ENCODE data around the gene GALNT1. TPM values are rescaled to one million over a fixed set of nuclear protein-coding genes. Genes with fewer than 3 reads are reported as not detected.

GALNT1 gene
- total and polyA plus RNA-seq, 3 donors from 2014 or later, result 27.3 to 67.0 (median 55.7) TPM

DNA sequence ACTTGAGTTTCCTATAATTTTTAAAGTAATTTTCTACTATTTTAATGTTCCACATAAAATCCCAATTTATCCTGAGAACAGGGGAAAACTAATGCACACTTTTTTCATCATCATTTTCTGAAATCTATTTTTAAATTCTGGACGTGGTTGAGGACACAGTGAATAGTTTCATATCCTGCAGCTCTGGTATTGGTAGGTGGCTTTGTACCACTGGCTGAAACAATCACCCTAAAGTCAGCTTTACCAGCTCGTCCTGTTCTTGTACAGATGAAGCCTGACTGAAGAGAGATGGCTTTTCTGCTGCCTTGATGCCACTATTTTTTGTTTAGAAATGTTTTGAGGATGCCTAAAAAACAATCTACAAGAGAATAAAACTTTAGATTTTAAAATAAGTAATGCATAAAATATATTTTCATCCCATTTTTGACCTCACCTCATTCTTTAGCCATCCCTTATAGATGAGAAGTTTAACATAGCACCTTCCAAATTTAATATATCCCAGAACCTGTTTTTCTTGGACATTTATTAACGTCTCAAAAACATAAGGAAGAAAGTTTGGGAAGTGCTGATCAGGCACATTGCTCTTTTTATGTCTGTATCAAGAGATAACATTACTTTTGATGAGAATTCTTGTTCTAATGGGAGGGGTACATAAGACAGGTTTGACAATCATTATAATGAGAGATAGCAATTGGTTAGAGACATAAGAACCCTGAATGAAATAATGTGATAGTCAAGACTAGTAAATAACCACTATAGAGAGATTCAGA lies 80.9 kb downstream of the GALNT1 start:
- Histone ChIP-seq H3K4me3 (no peak overlapping the region), H3K36me3 (ENCODE audit: low read depth, missing control alignments) (no peaks in the 10 kb centered on the region), H3K9me3 (no peaks in the 10 kb centered on the region), H3K27ac (no peak overlapping the region), H3K27me3 (no peaks in the 10 kb centered on the region), H3K4me1 (no peaks in the 10 kb centered on the region)
- intact Hi-C loops (cut with DNase I; ENCODE audit: low total_unique reads), result no loop called here
- no peak for DNase-seq
- 55 to 70% methylated on average over 3 of the region's 3 CpGs for WGBS, 2 donors
- no peak for TF ChIP-seq POLR2A (IDR thresholded peaks at IDR 0.05)
- TF ChIP-seq, protein P1, sequence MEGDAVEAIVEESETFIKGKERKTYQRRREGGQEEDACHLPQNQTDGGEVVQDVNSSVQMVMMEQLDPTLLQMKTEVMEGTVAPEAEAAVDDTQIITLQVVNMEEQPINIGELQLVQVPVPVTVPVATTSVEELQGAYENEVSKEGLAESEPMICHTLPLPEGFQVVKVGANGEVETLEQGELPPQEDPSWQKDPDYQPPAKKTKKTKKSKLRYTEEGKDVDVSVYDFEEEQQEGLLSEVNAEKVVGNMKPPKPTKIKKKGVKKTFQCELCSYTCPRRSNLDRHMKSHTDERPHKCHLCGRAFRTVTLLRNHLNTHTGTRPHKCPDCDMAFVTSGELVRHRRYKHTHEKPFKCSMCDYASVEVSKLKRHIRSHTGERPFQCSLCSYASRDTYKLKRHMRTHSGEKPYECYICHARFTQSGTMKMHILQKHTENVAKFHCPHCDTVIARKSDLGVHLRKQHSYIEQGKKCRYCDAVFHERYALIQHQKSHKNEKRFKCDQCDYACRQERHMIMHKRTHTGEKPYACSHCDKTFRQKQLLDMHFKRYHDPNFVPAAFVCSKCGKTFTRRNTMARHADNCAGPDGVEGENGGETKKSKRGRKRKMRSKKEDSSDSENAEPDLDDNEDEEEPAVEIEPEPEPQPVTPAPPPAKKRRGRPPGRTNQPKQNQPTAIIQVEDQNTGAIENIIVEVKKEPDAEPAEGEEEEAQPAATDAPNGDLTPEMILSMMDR (IDR thresholded peaks at IDR 0.05), result no peak

DNA sequence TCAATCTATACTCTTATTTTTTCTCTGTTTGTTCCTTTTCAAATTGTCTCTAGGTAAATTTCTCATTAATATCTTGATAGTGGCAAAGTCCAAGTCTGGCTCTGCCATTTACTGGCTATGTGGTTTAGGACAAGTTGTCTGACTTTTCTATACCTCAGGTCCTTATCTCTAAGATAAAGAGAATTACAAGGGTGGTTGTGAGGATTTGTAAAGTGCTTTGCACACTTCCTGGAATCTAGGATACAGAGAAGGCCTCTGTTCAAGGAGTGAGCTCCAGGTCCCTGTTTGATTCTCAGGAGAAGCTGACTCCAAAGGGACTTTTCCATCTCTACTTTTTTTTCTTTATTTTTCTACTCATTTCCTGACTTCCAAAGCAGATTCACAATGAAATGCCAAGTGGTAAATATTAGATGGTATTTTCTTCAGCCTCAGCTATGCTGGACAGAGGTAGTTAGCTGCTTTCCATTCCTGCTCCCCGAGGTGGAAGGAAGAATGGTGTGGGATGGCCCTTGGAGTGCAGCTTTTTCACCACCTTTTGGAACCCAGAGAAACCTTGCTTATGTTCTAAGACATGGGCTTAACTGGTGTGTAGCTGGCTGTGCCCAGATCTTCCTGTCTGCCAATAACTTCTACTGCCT lies 90.5 kb downstream of the GALNT1 start:
- no peaks in the 10 kb centered on the region for H3K4me1 ChIP-seq
- TF ChIP-seq POLR2A (IDR thresholded peaks at IDR 0.05), result no peak
- TF ChIP-seq, protein P1 (IDR thresholded peaks at IDR 0.05), result no peak

DNA sequence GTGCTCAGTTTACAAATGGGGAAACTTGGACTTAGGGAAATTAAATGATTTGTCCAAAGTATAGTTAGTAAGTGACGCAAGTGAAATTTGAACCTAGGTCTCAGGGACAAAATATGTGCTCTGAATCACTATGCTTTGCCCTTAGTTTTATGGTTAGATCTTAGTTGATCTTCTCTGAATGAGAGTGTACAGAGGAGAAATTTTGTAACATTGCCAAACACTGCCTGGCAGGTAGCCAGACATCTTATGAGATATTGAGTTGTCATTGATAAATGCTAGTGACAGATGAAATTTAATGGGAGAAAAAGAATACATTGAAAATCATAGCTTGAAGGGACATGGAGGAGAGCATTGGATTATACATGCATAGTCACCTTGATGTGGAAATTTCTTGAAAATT lies 91.4 kb downstream of the GALNT1 start:
- WGBS, 2 donors, result 94 to 100% methylated on average over 1 of the region's 1 CpG
- no peaks in the 10 kb centered on the region for H3K9me3 ChIP-seq
- no peaks in the 10 kb centered on the region for H3K36me3 ChIP-seq (ENCODE audit: low read depth, missing control alignments)
- no peak overlapping the region for H3K27ac ChIP-seq
- H3K27me3 ChIP-seq, result no peaks in the 10 kb centered on the region
- no peak for DNase-seq
- TF ChIP-seq, protein P1 (IDR thresholded peaks at IDR 0.05), result no peak
- no peak for TF ChIP-seq POLR2A (IDR thresholded peaks at IDR 0.05)
- H3K4me3 ChIP-seq, result no peak overlapping the region
- H3K4me1 ChIP-seq, result no peaks in the 10 kb centered on the region
- intact Hi-C loops (cut with DNase I; ENCODE audit: low total_unique reads), result no loop called here

More for the DNA sequence above, 90.5 kb downstream of the GALNT1 start:
- intact Hi-C loops (cut with DNase I; ENCODE audit: low total_unique reads), result no loop called here
- no peak overlapping the region for H3K27ac ChIP-seq
- no peaks in the 10 kb centered on the region for H3K9me3 ChIP-seq
- H3K27me3 ChIP-seq, result no peaks in the 10 kb centered on the region
- no peak overlapping the region for H3K4me3 ChIP-seq
- no peaks in the 10 kb centered on the region for H3K36me3 ChIP-seq (ENCODE audit: low read depth, missing control alignments)
- DNase-seq, result no peak
- 64 to 67% methylated on average over 1 of the region's 1 CpG for WGBS, 2 donors

DNA sequence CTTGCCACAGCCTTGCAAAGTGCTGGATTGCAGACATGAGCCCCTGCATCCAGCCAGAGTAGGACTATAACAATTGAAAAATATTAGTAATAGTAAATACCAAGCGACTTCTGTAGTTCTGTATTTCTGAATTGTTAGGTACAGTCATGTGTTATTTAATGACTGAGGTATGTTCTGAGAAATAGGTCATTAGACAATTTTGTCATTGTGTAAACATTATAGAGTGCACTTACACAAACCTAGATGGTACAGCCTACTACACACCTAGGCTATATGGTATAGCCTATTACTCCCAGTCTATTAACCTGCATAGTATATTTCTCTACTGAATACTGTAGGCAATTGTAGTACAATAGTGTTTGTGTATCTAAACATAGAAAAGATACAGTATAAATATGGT lies 92.1 kb downstream of the GALNT1 start:
- Histone ChIP-seq H3K36me3 (ENCODE audit: low read depth, missing control alignments) (no peaks in the 10 kb centered on the region), H3K9me3 (no peaks in the 10 kb centered on the region), H3K4me3 (no peak overlapping the region), H3K27ac (no peak overlapping the region), H3K27me3 (no peaks in the 10 kb centered on the region), H3K4me1 (no peaks in the 10 kb centered on the region)
- intact Hi-C loops (cut with DNase I; ENCODE audit: low total_unique reads), result no loop called here
- TF ChIP-seq, protein P1 (IDR thresholded peaks at IDR 0.05), result no peak
- TF ChIP-seq POLR2A (IDR thresholded peaks at IDR 0.05), result no peak
- DNase-seq, result no peak
- 93 to 96% methylated on average over 1 of the region's 1 CpG for WGBS, 2 donors

Measured in testis (tissue), 3 donors.